GM12878 (cell line): ENCODE measurements around the gene KCNMB3. TPM values are rescaled to one million over a fixed set of nuclear protein-coding genes. Genes with fewer than 3 reads are reported as not detected.

ENCODE experiments used
- ATAC-seq: fragments of 200-7000 bp; cut with Tn5 transposase; 3 replicates; pipeline ENCODE4 v1.9.1; 2020; ENCODE audit warnings: mild to moderate bottlenecking, moderate library complexity
- BruUV-seq: library from RNA; stranded (reverse); fragments of 400-500 nt; replicated peaks from 2 replicates; lab custom pipeline; 2021; lab: Mats Ljungman, UMichigan
- CTCF ChIA-PET: fragments of 300-600 bp; sonication (Branson Sonifier 250); formaldehyde crosslinking; extraction: SDS; loops from one replicate; lab custom pipeline; 2021; ENCODE audit warnings: inconsistent platforms; lab: Yijun Ruan, JAX
- POLR2A ChIA-PET: fragments of 350-600 bp; formaldehyde crosslinking; extraction: SDS; loops from one replicate; lab custom pipeline; 2021; ENCODE audit warnings: inconsistent platforms; lab: Charles Lee
- RAD21 ChIA-PET: fragments of 300-600 bp; sonication (Branson Sonifier 250); formaldehyde crosslinking; loops from one replicate; lab custom pipeline; 2023; ENCODE audit warnings: antibody characterized with exemption; ENCODE audit not compliant: unreplicated experiment; lab: Charles Lee
- SMC1A ChIA-PET: fragments of 300-600 bp; sonication (Branson Sonifier 250); formaldehyde crosslinking; loops from one replicate; lab custom pipeline; 2023; ENCODE audit not compliant: unreplicated experiment, uncharacterized antibody; lab: Charles Lee
- DNase-seq: peaks from one replicate; pipeline ENCODE4 v3.0.0-alpha.2; 2011; ENCODE audit warnings: low read depth, low spot score
- FAIRE-seq: peaks from 3 replicates; lab custom pipeline; 2011; peaks lifted over from hg19 to GRCh38; lab: Jason Lieb, UNC
- H2AFZ ChIP-seq: 2 replicates; pipeline ENCODE4 v1.6.0; 2011; ENCODE audit warnings: low read depth, low read length, control low read depth; ENCODE audit not compliant: control insufficient read depth
- H3K27ac ChIP-seq: 2 replicates; pipeline ENCODE4 v1.5.1; 2011; ENCODE audit warnings: control low read depth; ENCODE audit not compliant: control insufficient read depth, insufficient read depth
- H3K27me3 ChIP-seq, 2 experiments: replicated peaks in 1 of 2; 2 replicates each; pipeline versions ENCODE4 v1.6.0 to v1.6.1; 2011; ENCODE audit warnings: low read length in 1 of 2; ENCODE audit not compliant: control insufficient read depth in 2 of 2, insufficient read depth in 2 of 2
- H3K36me3 ChIP-seq, 2 experiments: 2 replicates each; pipeline ENCODE4 v1.5.1; 2011; ENCODE audit warnings: low read length in 1 of 2; ENCODE audit not compliant: control insufficient read depth in 2 of 2, insufficient read depth in 2 of 2
- H3K4me1 ChIP-seq: 2 replicates; pipeline ENCODE4 v1.6.1; 2011; ENCODE audit warnings: mild to moderate bottlenecking, low read length, moderate library complexity, mixed read lengths; ENCODE audit not compliant: control insufficient read depth, insufficient read depth
- H3K4me2 ChIP-seq: 2 replicates; pipeline ENCODE4 v1.6.0; 2011; ENCODE audit warnings: control low read depth; ENCODE audit not compliant: control insufficient read depth, insufficient read depth
- H3K4me3 ChIP-seq: fragments of 200-600 bp; sonication (generic); 2 replicates; pipeline ENCODE4 v1.5.1; 2016
- H3K79me2 ChIP-seq: 2 replicates; pipeline ENCODE4 v1.6.0; 2011; ENCODE audit warnings: low read length; ENCODE audit not compliant: control insufficient read depth, insufficient read depth
- H3K9ac ChIP-seq: 2 replicates; pipeline ENCODE4 v1.8.0; 2011; ENCODE audit warnings: low read length, control low read depth, mixed read lengths; ENCODE audit not compliant: control insufficient read depth, insufficient read depth
- H3K9me3 ChIP-seq: replicated peaks from 3 replicates; pipeline ENCODE4 v1.5.1; 2011; ENCODE audit warnings: mild to moderate bottlenecking, low read length; ENCODE audit not compliant: control insufficient read depth, insufficient read depth
- H4K20me1 ChIP-seq: 2 replicates; pipeline ENCODE4 v1.6.0; 2011; ENCODE audit not compliant: control insufficient read depth, insufficient read depth
- EGR1 ChIP-seq, 2 experiments: IDR thresholded peaks; 1 replicate in 1 of 2; 2 replicates in 1 of 2; pipeline ENCODE4 v1.6.1; 2011 to 2012; ENCODE audit warnings: low read depth in 2 of 2, low read length in 2 of 2, borderline replicate concordance in 1 of 2, mild to moderate bottlenecking in 1 of 2, moderate library complexity in 1 of 2
- ETV6 ChIP-seq, 2 experiments: fragments of 450-650 bp in 1 of 2; IDR thresholded peaks in 1 of 2; conservative IDR thresholded peaks in 1 of 2; 2 replicates each; pipeline ENCODE4 v1.6.1; 2014; ENCODE audit warnings: antibody characterized with exemption in 1 of 2, borderline replicate concordance in 1 of 2, low read depth in 1 of 2, mild to moderate bottlenecking in 1 of 2, moderate library complexity in 1 of 2
- GABPA ChIP-seq: IDR thresholded peaks from 2 replicates; pipeline ENCODE4 v1.6.1; 2014; ENCODE audit warnings: antibody characterized with exemption, low read depth, mild to moderate bottlenecking, inconsistent platforms
- PBX3 ChIP-seq: IDR thresholded peaks from 2 replicates; pipeline ENCODE4 v1.6.1; 2011; ENCODE audit warnings: mild to moderate bottlenecking, low read depth, low read length, moderate library complexity; ENCODE audit not compliant: insufficient replicate concordance
- PRDM15 ChIP-seq: fragments of 450-650 bp; formaldehyde crosslinking; IDR thresholded peaks from 2 replicates; pipeline ENCODE4 v1.4.0; 2020; ENCODE audit warnings: mild to moderate bottlenecking, moderate library complexity
- RAD51 ChIP-seq: fragments of 450-650 bp; IDR thresholded peaks from 2 replicates; pipeline ENCODE4 v1.6.1; 2016; ENCODE audit warnings: moderate library complexity, mild to moderate bottlenecking, inconsistent platforms
- RCOR1 ChIP-seq: conservative IDR thresholded peaks from 2 replicates; pipeline ENCODE4 v1.6.1; 2012; ENCODE audit warnings: low read depth, low read length, improper control_type of control experiment
- RFX5 ChIP-seq: IDR thresholded peaks from 2 replicates; pipeline ENCODE4 v1.6.1; 2011; ENCODE audit warnings: low read depth, low read length, improper control_type of control experiment
- ZBTB33 ChIP-seq: fragments of 450-650 bp; IDR thresholded peaks from 2 replicates; pipeline ENCODE4 v1.6.1; 2017; ENCODE audit warnings: mild to moderate bottlenecking
- ZNF24 ChIP-seq: fragments of 450-650 bp; IDR thresholded peaks from 2 replicates; pipeline ENCODE4 v1.6.1; 2017; ENCODE audit warnings: antibody characterized with exemption, mild to moderate bottlenecking
- ZNF687 ChIP-seq: fragments of 450-650 bp; IDR thresholded peaks from 2 replicates; pipeline ENCODE4 v1.6.1; 2017; ENCODE audit warnings: mild to moderate bottlenecking, moderate library complexity
- WGBS: methylation state at CpG from one replicate; pipeline ENCODE4 v1.1.6; 2016; ENCODE audit warnings: low lambda C conversion rate; ENCODE audit not compliant: insufficient replicate concordance, insufficient coverage; ENCODE audit errors: missing lambda C conversion rate; 5-methylcytosine and 5-hydroxymethylcytosine counted together
- in situ Hi-C: fragments of 300-500 bp; cut with MboI; formaldehyde crosslinking; loops from 9 replicates; pipeline ENCODE4 v1.14.3; 2018; ENCODE audit warnings: mixed read lengths
- intact Hi-C: fragments of 100-400 bp; cut with micrococcal nuclease; formaldehyde crosslinking; loops from one replicate; pipeline ENCODE4 v1.14.2; 2022; ENCODE audit not compliant: unreplicated experiment
- polyA plus RNA-seq, 11 experiments: library from polyadenylated mRNA; depleted of rRNA in 4 of 11; unstranded in 6 of 11; stranded (reverse) in 5 of 11; fragments of >200 nt; fragmentation: Nextera tagmentation in 4 of 11; fragmentation: Illumina TruSeq in 1 of 11; extraction: Ambion mirVana in 4 of 11; extraction: Trizol in 1 of 11; gene quantifications; 1 replicate in 1 of 11; 2 replicates in 10 of 11; pipeline versions ENCODE4 v1.2.1 to v1.2.3, GENCODE V29; 2011 to 2016; ENCODE audit warnings: inconsistent platforms in 2 of 11, missing spikeins in 2 of 11, low read depth in 1 of 11
- total RNA-seq, 4 experiments: library from RNA; depleted of rRNA in 3 of 4; stranded (reverse); fragments of >200 nt in 3 of 4; fragmentation: Illumina TruSeq in 1 of 4; extraction: Trizol in 1 of 4; gene quantifications; 2 replicates each; pipeline versions ENCODE4 v1.2.1 to v1.2.3, GENCODE V29; 2013 to 2021

Gene KCNMB3
- total and polyA plus RNA-seq, 10 of the 15 experiments (the other 5 are each of a cell fraction or from before 2014, with no cell fraction given) = 0.20 to 4.6 (median 2.2) TPM

- CTCF ChIA-PET = interaction anchor here (1.2 kb wide), 1 partner anchor 9 kb away, joined by 3 read pairs; no protein-coding TSS in a partner anchor
- FAIRE-seq (no peak), DNase-seq (no peak), ATAC-seq (no peak)
- RAD21 ChIA-PET = interaction anchor here (1.0 to 1.4 kb wide), 2 partner anchors 20 to 46 kb away, joined by 3 to 4 read pairs; no protein-coding TSS in a partner anchor
- in situ Hi-C loops = no loop called here
- Histone ChIP-seq H3K4me2 (no peak overlapping the region), H3K4me3 (no peak overlapping the region), H3K27me3 (no peaks in the 10 kb centered on the region), H3K4me1 (peaks cover 7% of the 10 kb centered on the region), H3K27ac (no peak overlapping the region), H2AFZ (no peak overlapping the region), H3K36me3 (no peaks in the 10 kb centered on the region), H3K9ac (no peak overlapping the region), H3K79me2 (peaks cover 6% of the 10 kb centered on the region), H3K9me3 (no peaks in the 10 kb centered on the region), H4K20me1 (no peaks in the 10 kb centered on the region)
- WGBS = 94% methylated on average over 4 of the region's 4 CpGs
- POLR2A ChIA-PET = interaction anchor here (1.0 kb wide), 1 partner anchor 12 kb away, joined by 7 read pairs; no protein-coding TSS in a partner anchor
- intact Hi-C loops = no loop called here
- BruUV-seq = no TSS peak
- SMC1A ChIA-PET = interaction anchor here (1.1 to 2.4 kb wide), 5 partner anchors 11 to 77 kb away, joined by 3 to 12 read pairs (median 7); no protein-coding TSS in a partner anchor
- TF ChIP-seq RAD51 = no peak
- no peak for TF ChIP-seq ZNF687
- TF ChIP-seq PBX3 = no peak
- no peak for TF ChIP-seq PRDM15 (CRISPR knock-in tag)
- no peak for TF ChIP-seq ZNF24
- TF ChIP-seq ETV6 (conservative IDR thresholded peaks at IDR 0.05 in 1 of 2, IDR thresholded peaks at IDR 0.05 in 1 of 2; ENCODE audit: borderline replicate concordance in 1 of 2, low read depth in 1 of 2) = no peak
- TF ChIP-seq ZBTB33 = no peak
- no peak for TF ChIP-seq RFX5
- no peak for TF ChIP-seq EGR1 (IDR thresholded peaks at IDR 0.05; ENCODE audit: borderline replicate concordance in 1 of 2, low read depth in 2 of 2, low read length in 2 of 2)
- TF ChIP-seq GABPA = no peak
- TF ChIP-seq RCOR1 = no peak
These were observed 56.0 kb downstream of the KCNMB3 start for GRCh38 chr3:179194931-179195330.
